Sciatic nerve (tissue), 2 donors: ENCODE data around the gene SYNE1. TPM values are rescaled to one million over a fixed set of nuclear protein-coding genes. Genes with fewer than 3 reads are reported as not detected.

ENCODE experiments used
- ATAC-seq: fragments of 200-7000 bp; cut with Tn5 transposase; one replicate; pipeline ENCODE4 v1.9.1; 2020; ENCODE audit warnings: mild to moderate bottlenecking, moderate library complexity
- DNase-seq: peaks from one replicate; pipeline ENCODE4 v3.0.0-alpha.2; 2020; ENCODE audit warnings: low spot score
- intact Hi-C: fragments of 100-400 bp; cut with DNase I; formaldehyde crosslinking; loops from one replicate; pipeline ENCODE4 v1.14.2; 2022
- total RNA-seq: library from RNA; stranded (reverse); fragmentation: NEBNext Ultra II Directional; extraction: Animal tissue kit (Norgen Biotek cat#: 25700); gene quantifications from one replicate; pipeline ENCODE4 v1.2.1, GENCODE V29; 2021
- donor health status: DM: no; HTN: no; CAD: no.
- donor health status: DM: no; HTN: no; CAD: no.

SYNE1 gene
- total RNA-seq, 1 donor from 2014 or later, result 142 TPM

DNA sequence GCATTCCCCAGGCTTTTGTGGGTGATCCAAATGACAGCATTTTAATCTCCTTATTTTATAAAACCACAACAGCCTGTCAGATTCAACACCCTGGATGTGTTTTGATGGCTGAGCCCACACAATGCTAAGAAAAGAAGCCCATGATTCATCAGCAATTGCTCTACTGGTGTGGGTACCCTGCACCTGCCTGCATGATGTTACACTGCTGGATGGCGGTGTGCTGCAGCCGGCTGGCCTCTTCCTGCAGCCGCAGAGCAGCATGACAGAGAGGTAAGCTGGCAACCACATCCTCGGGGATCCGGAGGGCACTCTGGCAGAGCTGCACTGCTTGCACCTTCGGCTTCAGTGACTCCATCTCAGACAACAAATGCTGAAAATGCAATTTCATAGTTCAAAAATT, 327.5 kb downstream of the SYNE1 start:
- intact Hi-C loops, result no loop called here
- DNase-seq (no peak), ATAC-seq (no peak)

DNA sequence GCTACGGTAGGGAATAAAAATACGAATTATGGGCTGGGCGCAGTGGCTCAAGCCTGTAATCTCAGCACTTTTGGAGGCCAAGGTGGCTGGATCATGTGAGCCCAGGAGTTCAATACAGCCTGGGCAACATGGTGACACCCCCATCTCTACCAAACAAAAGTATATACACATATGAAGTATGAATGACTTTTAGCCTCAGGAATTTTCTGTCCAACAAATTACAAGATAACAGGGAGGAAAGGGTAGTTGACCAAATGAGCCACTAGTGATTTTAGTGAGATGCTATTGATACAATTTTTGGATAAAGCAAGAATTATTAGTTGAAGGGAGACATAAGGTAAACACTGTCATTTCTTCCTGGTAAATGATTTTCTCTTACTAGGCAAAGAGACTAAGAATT, 328.2 kb downstream of the SYNE1 start:
- ATAC-seq (no peak), DNase-seq (no peak)
- intact Hi-C loops, result no loop called here

DNA sequence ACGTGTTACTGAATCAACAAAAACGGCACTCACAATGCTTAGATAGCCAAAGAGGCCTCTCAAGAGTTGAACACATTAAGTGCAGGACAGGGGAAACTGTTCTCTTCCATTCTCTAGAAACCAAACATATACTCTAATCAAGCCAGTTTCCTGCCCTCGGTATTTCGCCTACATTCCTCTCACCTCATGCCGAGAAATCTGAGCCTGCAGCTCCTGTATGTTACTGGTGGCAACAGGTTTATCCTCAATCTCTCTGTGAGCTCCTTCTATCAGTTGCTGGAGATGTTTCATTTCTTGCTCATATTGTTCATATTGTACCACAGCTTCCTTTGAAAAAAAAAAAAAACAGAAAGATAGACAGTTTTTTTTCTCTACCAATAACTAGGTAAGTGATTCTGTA, 328.9 kb downstream of the SYNE1 start:
- ATAC-seq (no peak), DNase-seq (no peak)
- intact Hi-C loops, result no loop called here

DNA sequence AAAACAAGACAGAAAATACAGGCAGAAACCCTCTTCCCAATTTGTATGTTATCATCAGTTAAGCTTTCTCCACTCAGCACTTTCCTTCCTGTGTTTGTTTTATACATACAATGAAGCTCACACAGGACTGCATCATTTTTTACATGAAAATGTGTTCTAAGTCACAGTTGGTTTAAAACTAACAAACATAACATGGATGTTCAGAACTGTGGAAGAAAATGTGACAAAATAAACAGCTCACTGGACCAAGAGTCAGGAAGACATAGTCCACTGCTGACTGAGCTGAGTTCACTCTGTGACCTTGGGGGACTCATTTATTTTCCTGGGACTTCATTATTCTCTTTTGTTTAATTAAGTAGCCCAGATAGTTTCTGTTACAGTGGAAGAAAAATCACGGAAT, 331.5 kb downstream of the SYNE1 start:
- ATAC-seq, result no peak
- DNase-seq, result no peak
- intact Hi-C loops, result no loop called here

DNA sequence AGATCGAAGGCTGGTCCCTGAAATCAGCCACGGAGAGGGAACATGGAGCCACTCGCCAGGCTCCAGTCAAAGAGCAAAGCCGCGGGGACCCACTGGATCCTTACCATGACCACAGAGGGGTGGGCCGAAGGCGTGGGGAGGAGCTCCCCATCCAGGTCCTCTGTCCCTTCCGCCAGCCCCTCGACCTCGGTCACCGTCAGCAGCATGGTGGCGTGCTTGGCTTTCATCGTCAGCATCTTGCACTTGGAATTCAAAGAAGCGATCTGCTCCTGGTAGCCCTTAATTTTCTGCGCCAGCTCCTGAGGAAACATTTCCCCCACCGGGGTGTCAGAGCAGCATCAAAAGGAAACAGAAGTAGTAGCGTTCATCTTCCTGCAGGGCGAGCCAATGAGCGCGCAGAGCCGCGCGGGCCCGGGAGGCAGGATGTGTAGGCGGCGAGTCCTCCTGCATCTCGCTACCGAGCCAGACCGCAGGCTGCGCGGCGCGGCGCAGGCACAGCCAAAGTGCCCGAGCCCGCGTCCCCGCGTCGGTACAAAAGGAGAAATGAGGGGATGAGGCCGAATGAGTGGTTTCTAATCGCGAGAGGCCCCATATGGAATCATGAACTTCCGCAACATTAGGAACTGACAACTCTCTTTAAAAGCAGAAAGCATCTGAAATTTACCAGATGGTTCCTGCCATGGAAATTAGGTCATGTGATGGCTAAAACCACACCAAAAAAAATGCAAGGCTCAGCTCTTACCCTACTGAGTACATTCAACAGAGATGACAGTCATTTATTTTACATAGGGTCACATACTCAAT, 335.2 kb downstream of the SYNE1 start:
- ATAC-seq (peak; percentile 98), DNase-seq (peak; percentile 89)
- intact Hi-C loops, result no loop called here

DNA sequence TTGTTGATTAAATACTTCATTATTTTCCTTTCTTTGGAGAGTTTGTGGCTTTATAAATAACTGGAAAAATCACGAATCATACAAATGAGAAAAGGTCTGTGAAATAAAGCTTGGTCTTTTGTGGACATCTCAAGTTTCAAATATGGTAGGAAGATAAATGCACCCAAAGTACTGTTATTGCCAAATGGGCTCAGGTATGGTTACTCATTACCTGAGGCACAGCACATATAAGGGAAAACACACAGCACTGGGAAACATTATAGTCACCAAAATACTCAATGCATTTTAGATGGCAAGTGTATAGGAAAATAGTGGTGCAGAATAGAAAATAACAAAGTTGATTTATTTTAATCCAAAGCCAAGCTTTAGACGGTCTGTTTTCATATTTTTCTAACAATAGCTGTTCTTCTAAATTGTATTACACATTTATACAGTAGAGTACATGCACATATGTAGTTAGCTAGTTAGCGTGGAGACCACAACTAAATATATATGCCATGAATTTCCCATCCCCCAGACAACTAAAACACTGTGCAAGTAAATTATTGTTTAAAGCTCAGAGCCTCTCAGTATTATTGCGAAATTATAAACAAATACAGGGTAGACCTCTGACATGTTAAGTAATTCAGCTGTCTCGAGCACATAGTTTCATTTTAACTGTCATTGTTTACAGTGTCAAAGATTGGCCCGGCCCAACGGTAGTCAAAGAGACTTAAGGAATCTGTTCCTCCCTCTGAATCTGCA, 336.0 kb downstream of the SYNE1 start:
- DNase-seq (no peak), ATAC-seq (peak; percentile 78)
- intact Hi-C loops, result no loop called here

DNA sequence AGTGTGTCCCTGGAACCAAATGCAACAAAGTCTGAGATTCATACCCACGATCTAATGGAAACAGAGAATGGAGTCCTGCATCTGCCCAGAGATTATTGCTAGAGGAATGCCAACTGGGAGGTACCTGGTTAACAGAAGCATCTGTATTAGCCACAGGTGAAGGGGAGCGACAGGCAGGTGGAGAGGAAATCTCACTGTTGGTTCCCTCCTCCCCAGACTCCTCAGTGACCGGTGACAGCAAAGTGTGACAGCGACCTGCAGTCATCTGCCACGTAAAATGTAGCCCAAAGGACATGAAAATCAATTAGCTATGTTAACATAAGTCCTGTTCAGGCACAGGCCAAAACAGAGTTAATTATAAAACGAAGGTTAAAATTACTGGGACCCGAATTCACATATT, 336.6 kb downstream of the SYNE1 start:
- ATAC-seq (no peak), DNase-seq (no peak)
- intact Hi-C loops, result no loop called here

DNA sequence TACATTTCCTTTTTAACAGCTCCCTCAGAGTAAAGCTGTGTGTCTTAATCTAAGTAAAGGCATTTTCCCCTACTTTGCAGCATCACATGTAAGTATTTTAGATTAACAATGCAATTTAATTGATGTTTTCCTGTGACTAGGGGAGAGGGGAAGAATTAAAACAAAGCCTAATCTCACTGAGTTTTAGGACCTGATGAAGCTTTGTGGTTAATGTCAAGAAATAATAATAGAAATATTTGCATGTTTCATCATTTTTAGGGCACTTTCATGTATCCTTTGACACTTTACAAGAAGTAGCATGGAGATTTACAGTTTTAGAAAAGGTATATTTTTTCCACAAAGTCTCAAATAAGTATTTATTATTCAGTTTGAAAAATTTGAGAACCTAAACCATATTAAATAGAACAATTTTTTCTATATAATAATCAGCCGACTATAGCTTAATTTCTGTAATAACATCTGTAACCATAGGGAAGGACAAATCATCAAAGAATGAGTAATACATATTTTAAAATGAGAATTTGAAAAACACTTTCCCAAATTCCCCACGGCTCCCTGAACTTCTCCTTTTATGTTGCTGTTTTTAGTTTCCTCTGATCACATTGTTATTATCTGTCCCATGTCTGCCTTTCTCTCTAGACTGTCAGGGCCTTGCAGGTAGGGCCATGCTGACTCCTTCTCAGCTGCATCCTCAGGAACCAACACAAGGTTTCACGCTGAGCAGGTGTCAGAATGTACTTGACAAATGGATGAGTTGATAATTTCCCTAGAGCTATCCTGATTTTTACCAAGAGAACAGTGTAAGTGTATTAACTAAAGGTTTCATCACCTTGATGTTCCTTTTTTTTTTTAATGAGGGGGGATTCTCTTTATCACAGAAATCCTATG, 338.1 kb downstream of the SYNE1 start:
- no peak for ATAC-seq
- intact Hi-C loops, result no loop called here

DNA sequence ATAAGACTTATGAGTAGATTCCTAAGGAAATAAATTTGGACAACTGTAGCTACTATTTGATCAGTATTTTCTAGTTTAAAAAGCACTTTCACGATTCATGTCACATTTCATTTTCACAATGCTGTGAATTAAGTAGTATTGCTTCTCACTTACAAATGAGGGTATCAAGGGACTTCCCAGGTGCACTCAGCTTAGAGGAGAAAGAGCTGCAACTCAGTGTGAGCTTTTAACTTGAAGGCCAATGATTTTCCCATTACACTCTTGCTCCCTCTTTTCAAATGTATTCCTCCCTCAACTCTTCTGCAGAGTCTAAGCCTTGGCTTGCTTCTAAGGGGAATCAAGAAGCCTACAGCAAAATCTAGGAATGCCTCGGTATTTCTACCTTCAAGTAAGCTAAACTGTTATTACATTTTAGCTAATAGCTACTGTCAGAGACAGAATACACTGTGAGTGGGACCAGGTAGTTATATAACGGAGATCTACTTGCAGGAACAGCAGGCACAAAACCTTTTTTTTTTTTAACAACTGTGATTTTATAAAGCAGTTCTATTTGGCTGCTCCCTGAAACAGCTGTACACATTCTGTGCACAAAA, 339.0 kb downstream of the SYNE1 start:
- ATAC-seq (no peak), DNase-seq (no peak)
- intact Hi-C loops, result no loop called here

More for the DNA sequence above, 338.1 kb downstream of the SYNE1 start:
- DNase-seq, result no peak

DNA sequence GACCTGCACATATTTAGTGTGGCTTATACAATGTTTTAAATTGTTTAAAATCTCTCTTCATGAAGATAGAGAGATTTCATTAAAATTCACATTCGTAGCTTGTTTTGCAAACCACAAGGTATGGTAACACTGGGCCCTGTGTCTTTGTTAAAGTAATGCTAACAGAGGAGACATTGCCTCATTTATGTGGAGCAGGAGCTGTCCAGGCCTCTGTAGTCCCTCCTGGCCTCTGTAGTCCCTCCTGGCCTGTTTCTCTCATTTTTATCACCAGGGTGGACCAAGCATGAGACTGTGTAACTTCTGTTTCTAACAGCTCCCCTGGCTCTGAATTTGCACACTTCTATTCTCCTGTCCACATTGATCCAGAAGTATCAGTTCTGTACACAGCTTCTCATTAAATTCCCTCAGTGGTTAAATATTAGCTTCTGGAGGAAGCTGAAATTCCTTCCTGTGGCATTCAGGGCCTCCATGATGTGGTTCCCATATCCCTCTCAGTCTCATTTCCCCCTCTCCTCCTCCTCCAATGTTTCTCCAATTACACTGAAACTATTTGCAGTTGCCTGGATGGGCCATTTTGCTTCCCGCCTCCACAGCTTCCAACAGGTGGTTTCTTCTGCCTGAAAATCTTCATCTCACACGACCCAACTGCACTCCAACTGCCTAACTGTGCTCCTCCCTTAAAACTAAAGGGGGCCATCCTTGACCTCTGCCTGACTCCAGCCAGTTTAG, 340.4 kb downstream of the SYNE1 start:
- DNase-seq, result no peak
- intact Hi-C loops, result no loop called here
- ATAC-seq, result no peak

DNA sequence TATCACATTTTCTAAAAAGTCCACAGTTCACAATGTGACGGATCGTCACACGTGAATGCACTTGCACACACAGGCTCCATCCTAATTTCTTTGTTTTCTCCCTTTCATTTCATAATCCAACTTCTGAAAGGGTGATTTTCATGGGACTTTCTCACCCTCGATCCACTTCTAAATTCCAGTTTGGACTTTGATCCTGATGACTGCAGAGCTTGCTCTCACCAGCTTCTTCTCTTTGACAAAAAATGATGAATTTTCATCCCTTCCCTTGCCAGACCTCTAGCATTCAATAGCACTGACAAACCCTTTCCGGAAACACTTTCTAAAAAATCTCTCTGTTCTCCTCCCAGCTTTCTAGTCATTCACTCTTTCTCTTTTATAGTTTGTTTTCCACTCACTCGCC, 341.2 kb downstream of the SYNE1 start:
- ATAC-seq (no peak), DNase-seq (no peak)
- intact Hi-C loops, result no loop called here

DNA sequence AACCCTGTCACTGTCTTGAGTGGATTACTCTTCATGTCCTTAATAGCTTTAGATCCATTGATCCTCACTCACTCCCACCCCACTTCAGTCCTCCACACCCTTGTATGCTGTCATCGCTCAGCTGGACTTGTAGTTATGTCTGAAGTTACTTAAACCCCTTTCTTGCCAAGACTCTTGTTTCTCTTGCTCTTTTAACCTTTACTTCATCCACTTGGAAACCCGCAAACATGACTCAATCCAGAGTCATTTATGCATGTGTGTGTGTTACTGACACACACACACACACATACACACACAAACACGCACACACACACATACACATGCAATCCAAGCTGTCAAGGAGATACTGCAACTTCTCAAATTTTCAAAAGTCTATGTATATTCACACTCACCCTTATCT, 341.8 kb downstream of the SYNE1 start:
- ATAC-seq, result peak; percentile 83

DNA sequence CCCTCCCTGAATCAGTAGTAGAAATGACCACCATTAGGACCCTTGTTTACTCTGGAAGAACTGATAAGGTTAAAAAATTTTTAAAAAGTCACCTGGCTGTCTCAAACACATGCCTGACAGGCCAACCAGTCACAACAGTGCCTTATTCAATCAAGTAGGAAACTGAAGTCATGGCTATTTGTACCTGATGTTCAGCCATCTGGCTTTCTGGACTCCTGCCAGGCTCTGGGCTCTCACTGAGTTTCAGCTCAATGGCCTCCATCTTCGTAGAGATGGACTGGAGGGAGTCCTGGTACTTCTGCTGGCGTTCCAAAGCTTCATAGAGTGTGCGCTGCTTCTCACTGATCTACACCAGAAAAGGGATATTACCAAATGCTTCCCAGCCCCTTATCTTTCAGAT, 343.8 kb downstream of the SYNE1 start:
- DNase-seq (no peak), ATAC-seq (no peak)
- intact Hi-C loops, result no loop called here

More for the DNA sequence above, 341.8 kb downstream of the SYNE1 start:
- intact Hi-C loops, result no loop called here
- DNase-seq, result no peak

DNA sequence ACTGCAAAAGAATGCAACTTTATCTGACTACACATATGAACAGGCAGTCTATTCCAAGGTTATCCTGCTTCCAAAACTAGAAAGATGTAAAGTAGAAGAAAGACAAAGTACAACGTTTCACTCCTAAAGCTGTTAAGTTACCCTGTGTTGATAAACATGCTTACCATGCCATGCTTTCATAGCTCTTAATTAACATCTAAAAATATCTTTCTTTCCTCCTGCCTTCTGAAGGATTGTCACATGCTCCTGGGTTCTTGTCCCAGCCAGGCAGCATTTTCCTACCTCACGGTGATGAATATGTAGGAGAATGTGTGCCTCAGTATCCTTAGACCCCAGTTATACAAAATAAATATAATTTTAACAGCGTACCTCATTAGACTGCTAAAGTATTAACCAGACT, 344.6 kb downstream of the SYNE1 start:
- intact Hi-C loops, result no loop called here
- ATAC-seq, result no peak
- DNase-seq, result no peak

DNA sequence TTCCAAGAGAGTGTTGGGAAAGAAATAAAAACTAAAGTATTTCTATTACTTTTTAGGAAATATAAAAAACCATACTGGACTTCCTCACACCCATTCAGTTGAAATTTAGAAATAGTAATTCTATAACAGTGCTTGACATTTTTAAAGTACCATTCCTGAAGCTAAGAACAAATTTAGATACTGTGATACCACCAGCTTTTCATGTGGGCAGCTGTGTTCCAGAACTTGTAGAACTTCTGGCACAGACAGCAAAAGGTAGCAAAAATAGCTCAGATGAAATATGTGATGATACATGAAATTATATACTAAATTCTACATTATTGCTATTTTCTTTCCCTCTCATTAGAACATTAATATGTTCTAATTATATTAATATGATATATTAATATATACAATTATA, 346.5 kb downstream of the SYNE1 start:
- ATAC-seq (no peak), DNase-seq (no peak)
- intact Hi-C loops, result no loop called here

DNA sequence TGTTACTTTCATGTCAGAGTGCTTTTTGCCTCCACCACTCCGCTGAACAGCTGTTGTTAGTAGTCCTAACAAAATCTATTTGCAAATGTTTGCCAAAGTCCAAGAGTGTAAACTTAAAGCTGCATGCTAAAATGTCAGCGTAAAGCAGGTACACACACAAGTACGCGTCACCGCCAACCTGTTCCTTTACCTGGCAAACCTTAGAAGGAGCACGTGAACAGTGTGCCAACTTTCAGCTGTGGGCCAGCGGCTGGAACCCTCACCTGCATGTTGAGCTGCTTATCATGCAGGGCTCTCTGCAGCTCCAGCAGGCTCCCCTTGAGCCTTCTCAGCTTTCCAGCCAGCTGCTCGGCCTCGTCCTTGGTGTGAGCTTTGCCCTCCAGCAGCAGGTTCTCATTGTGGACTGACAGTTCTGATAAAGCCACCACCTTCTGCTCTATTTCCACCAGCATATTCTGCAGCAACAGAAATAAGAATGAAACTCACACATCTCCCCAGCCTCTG, 359.3 kb downstream of the SYNE1 start:
- intact Hi-C loops, result no loop called here
- no peak for DNase-seq
- no peak for ATAC-seq

DNA sequence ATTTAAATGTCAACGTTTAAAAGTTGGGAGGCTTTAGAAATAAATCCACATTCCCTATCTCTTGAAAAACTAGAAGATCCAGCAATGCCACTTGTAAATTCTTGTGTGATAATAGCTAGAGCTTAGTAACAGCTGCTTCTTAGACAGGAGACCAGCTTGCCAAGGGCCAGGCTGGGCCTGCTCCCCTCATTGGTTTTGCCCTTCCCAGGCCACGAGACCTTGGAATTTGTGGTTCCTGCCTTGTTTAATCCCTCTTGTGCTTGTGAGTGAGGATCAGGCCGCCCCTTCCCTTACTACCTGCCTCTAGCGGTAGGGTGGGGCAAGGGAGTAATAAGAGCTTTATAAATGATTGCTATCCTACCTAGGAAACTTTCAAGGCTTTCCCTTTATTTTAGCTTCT, 363.5 kb downstream of the SYNE1 start:
- DNase-seq (no peak), ATAC-seq (peak; percentile 40)
- intact Hi-C loops, result no loop called here

DNA sequence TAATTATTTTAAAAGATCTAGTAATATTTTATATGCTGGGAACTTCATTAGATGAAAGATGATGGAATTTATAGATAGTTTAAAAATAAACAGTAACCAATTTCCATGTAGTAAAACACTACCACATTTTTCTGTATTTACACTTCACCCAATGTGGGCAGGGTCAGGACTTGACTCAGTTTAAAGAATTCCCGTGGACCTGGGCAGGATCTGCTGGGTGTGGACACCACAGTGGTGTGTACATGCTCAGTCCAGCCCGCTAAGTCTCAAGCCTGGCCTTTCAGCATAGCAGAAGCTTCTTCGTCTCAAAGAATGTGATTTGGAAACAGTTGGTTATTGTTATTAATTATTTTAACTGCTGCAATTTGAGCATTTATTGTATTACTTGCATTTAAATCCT, 364.2 kb downstream of the SYNE1 start:
- peak; percentile 72 for ATAC-seq
- DNase-seq, result no peak
- intact Hi-C loops, result no loop called here
